Activated CD8-positive, alpha-beta T cell treated with anti-CD3 and anti-CD28 coated beads for 36 hours (primary cell): ENCODE measurements around the gene ZNF117. TPM values are rescaled to one million over a fixed set of nuclear protein-coding genes. Genes with fewer than 3 reads are reported as not detected.
"Not testable (repeated sequence)": the region's sequence is repeated elsewhere in the genome, so short reads cannot be mapped to it uniquely, and the experiment has no call there.

Source experiments
- ATAC-seq: fragments of 200-7000 bp; cut with Tn5 transposase; one replicate; pipeline ENCODE4 v1.10.0; 2021; ENCODE audit warnings: mild to moderate bottlenecking, moderate library complexity
- CTCF ChIA-PET: fragments of 350-600 bp; sonication (Branson Sonifier 250); formaldehyde crosslinking; loops from one replicate; lab custom pipeline; 2021; ENCODE audit warnings: antibody characterized with exemption; lab: Charles Lee
- POLR2A ChIA-PET: fragments of 350-600 bp; sonication (Branson Sonifier 250); formaldehyde crosslinking; loops from one replicate; lab custom pipeline; 2021; ENCODE audit warnings: antibody characterized with exemption; lab: Charles Lee
- DNase-seq: peaks from one replicate; pipeline ENCODE4 v3.0.0-alpha.2; 2020
- H3K27ac Mint-ChIP-seq: one replicate; pipeline ENCODE4 v1.8.0; 2021; ENCODE audit warnings: mild to moderate bottlenecking, mixed read lengths
- H3K27me3 Mint-ChIP-seq: one replicate; pipeline ENCODE4 v1.8.0; 2021; ENCODE audit warnings: mixed read lengths
- H3K36me3 Mint-ChIP-seq: one replicate; pipeline ENCODE4 v1.8.0; 2021; ENCODE audit warnings: low read depth, mixed read lengths
- H3K4me1 Mint-ChIP-seq: one replicate; pipeline ENCODE4 v1.8.0; 2021; ENCODE audit warnings: low read depth, mixed read lengths
- H3K4me3 Mint-ChIP-seq: one replicate; pipeline ENCODE4 v1.8.0; 2021; ENCODE audit warnings: mild to moderate bottlenecking, moderate library complexity, mixed read lengths
- H3K9me3 Mint-ChIP-seq: one replicate; pipeline ENCODE4 v1.8.0; 2021; ENCODE audit warnings: mixed read lengths
- CTCF ChIP-seq: fragments of 200-600 bp; IDR thresholded peaks from one replicate; pipeline ENCODE4 v1.8.0; 2022; ENCODE audit warnings: antibody characterized with exemption, mild to moderate bottlenecking
- intact Hi-C: fragments of 100-400 bp; cut with micrococcal nuclease; formaldehyde crosslinking; loops from one replicate; pipeline ENCODE4 v1.10.0; 2022
- total RNA-seq, 2 experiments: library from RNA; stranded (reverse); gene quantifications; one replicate each; pipeline ENCODE4 v1.2.3, GENCODE V29; 2021

The ZNF117 gene
- total RNA-seq, 2 experiments from 2014 or later, result 4.2 to 5.8 TPM

GRCh38 chr7:64947252-64948000 lies 43.4 kb downstream of the ZNF117 start:
- no peak overlapping the region for H3K27ac Mint-ChIP-seq
- ChIA-PET POLR2A (no interaction called here), CTCF (interaction anchor here (1.2 to 1.9 kb wide), 2 partner anchors 12 to 59 kb away, joined by 3 to 4 read pairs; no protein-coding TSS in a partner anchor)
- intact Hi-C loops, result no loop called here
- H3K36me3 Mint-ChIP-seq, result no peaks in the 10 kb centered on the region
- ATAC-seq (no peak), DNase-seq (no peak)
- no peak for TF ChIP-seq CTCF
- H3K9me3 Mint-ChIP-seq, result no peaks in the 10 kb centered on the region
- peaks cover 42% of the 10 kb centered on the region for H3K27me3 Mint-ChIP-seq
- no peak overlapping the region for H3K4me3 Mint-ChIP-seq
- peaks cover 6% of the 10 kb centered on the region for H3K4me1 Mint-ChIP-seq

GRCh38 chr7:64946772-64947171 lies 44.1 kb downstream of the ZNF117 start:
- DNase-seq (peak; percentile 53), ATAC-seq (peak; percentile 64)
- intact Hi-C loops, result no loop called here
- peaks cover 42% of the 10 kb centered on the region for H3K27me3 Mint-ChIP-seq
- POLR2A ChIA-PET, result no interaction called here
- H3K4me3 Mint-ChIP-seq, result no peak overlapping the region
- no peaks in the 10 kb centered on the region for H3K9me3 Mint-ChIP-seq
- peak; percentile 29 for TF ChIP-seq CTCF
- no peaks in the 10 kb centered on the region for H3K36me3 Mint-ChIP-seq
- peaks cover 6% of the 10 kb centered on the region for H3K4me1 Mint-ChIP-seq
- CTCF ChIA-PET, result interaction anchor here (0.7 to 1.8 kb wide), 6 partner anchors 10 to 361 kb away, joined by 3 to 8 read pairs (median 4); partner anchors contain the start of gene ZNF138
- H3K27ac Mint-ChIP-seq, result no peak overlapping the region

- DNase-seq (no peak), ATAC-seq (no peak)
- no peak for TF ChIP-seq CTCF
- Mint-ChIP-seq H3K4me1 (peaks cover 2% of the 10 kb centered on the region), H3K36me3 (no peaks in the 10 kb centered on the region), H3K27ac (no peak overlapping the region), H3K27me3 (peaks cover 39% of the 10 kb centered on the region), H3K9me3 (no peaks in the 10 kb centered on the region), H3K4me3 (no peak overlapping the region)
- CTCF ChIA-PET, result interaction anchor here (1.4 to 1.8 kb wide), 4 partner anchors 9 to 362 kb away, joined by 3 to 8 read pairs (median 4); partner anchors contain the start of gene ZNF138
- intact Hi-C loops, result no loop called here
- POLR2A ChIA-PET, result no interaction called here
These were observed 45.2 kb downstream of the ZNF117 start for GRCh38 chr7:64945503-64946175.

DNA sequence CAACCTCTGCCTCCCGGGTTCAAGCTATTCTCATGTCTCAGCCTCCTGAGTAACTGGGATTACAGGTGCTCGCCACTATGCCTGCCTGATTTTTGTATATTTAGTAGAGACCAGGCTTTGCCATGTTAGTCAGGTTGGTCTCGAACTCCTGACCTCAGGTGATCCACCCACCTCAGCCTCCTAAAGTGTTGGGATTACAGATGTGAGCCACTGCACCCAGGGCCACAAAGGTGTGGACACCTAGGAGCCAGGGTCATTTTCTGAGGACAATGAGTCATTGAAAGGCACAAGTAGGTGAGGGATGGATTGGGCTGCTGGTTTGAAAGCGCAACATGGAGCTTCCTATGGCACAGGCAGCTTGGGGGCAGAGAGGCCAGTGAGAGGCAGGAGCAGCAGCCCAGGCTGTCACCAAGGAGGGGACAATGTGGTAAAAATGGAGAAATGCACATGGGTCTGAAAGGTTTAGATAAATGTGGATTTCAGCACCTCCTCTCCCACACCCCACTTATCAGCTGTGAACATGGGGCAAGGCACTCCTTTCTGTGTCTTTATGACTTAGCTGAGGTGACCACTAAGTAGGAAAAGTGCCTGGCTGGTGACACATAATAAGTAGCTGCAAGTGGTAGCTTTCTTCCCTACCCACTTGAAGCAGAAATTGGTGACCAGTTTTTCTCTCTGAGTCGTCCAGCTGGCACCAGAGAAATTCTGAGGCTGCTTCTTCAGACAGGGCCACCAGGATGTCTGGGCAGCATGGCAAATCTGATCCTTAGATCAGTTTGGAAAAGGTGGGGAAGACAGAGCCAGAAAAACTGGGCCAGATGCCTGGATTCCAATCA lies 46.0 kb downstream of the ZNF117 start:
- H3K27ac Mint-ChIP-seq, ATAC-seq, POLR2A ChIA-PET, H3K9me3 Mint-ChIP-seq, H3K4me1 Mint-ChIP-seq, H3K4me3 Mint-ChIP-seq, intact Hi-C loops, H3K36me3 Mint-ChIP-seq, DNase-seq: not testable (repeated sequence)
- CTCF ChIA-PET, result interaction anchor here (1.6 to 1.8 kb wide), 3 partner anchors 8 to 363 kb away, joined by 3 to 8 read pairs (median 6); partner anchors contain the start of gene ZNF138
- H3K27me3 Mint-ChIP-seq, result peaks cover 31% of the 10 kb centered on the region

- ChIA-PET POLR2A (interaction anchor here (0.6 kb wide), 1 partner anchor 1720 kb away, joined by 3 read pairs; no protein-coding TSS in a partner anchor), CTCF (interaction anchor here (2.6 kb wide), 1 partner anchor 11 kb away, joined by 13 read pairs; no protein-coding TSS in a partner anchor)
- intact Hi-C loops, H3K9me3 Mint-ChIP-seq, DNase-seq, H3K27me3 Mint-ChIP-seq, H3K36me3 Mint-ChIP-seq, H3K4me3 Mint-ChIP-seq, H3K27ac Mint-ChIP-seq, H3K4me1 Mint-ChIP-seq, ATAC-seq: not testable (repeated sequence)
These were observed 50.8 kb downstream of the ZNF117 start for GRCh38 chr7:64940021-64940420.
